IMR-90 (cell line): ENCODE results near the gene PARD3. TPM values are rescaled to one million over a fixed set of nuclear protein-coding genes. Genes with fewer than 3 reads are reported as not detected.

Experiments used
- ATAC-seq: fragments of 200-7000 bp; cut with Tn5 transposase; 2 replicates; pipeline ENCODE4 v1.9.1; 2020; ENCODE audit warnings: low read depth, mild to moderate bottlenecking, moderate library complexity
- BruUV-seq: library from RNA; stranded (reverse); fragments of 400-500 nt; replicated peaks from 2 replicates; lab custom pipeline; 2021; lab: Mats Ljungman, UMichigan
- CTCF ChIA-PET: fragments of 300-600 bp; formaldehyde crosslinking; extraction: SDS; loops from one replicate; lab custom pipeline; 2021; ENCODE audit warnings: antibody characterized with exemption; lab: Yijun Ruan, JAX
- POLR2A ChIA-PET: fragments of 300-600 bp; sonication (Branson Sonifier 250); formaldehyde crosslinking; loops from one replicate; lab custom pipeline; 2022; ENCODE audit warnings: antibody characterized with exemption; ENCODE audit not compliant: unreplicated experiment; lab: Charles Lee
- DNase-seq: peaks from one replicate; pipeline ENCODE4 v3.0.0; 2013
- H2AFZ ChIP-seq: replicated peaks from 2 replicates; pipeline ENCODE3; 2013; ENCODE audit warnings: low read length, mild to moderate bottlenecking; ENCODE audit not compliant: poor library complexity
- H2AK5ac ChIP-seq: 2 replicates; pipeline ENCODE4 v1.6.1; 2013; ENCODE audit warnings: low read depth, low read length, inconsistent platforms
- H2AK9ac ChIP-seq: replicated peaks from 2 replicates; pipeline ENCODE3; 2013; ENCODE audit warnings: mild to moderate bottlenecking, low read depth, low read length, moderate library complexity; ENCODE audit not compliant: poor library complexity
- H2BK120ac ChIP-seq: 2 replicates; pipeline ENCODE4 v1.6.1; 2013; ENCODE audit warnings: low read depth, low read length, inconsistent platforms
- H2BK15ac ChIP-seq: 3 replicates; pipeline ENCODE4 v1.6.1; 2013; ENCODE audit warnings: low read depth, low read length, inconsistent platforms
- H2BK20ac ChIP-seq: 2 replicates; pipeline ENCODE4 v1.6.1; 2013; ENCODE audit warnings: low read depth, mild to moderate bottlenecking, inconsistent platforms, low read length, moderate library complexity
- H2BK5ac ChIP-seq: 2 replicates; pipeline ENCODE4 v1.6.1; 2013; ENCODE audit warnings: mild to moderate bottlenecking, low read depth, low read length, inconsistent platforms; ENCODE audit not compliant: poor library complexity, severe bottlenecking
- H3K14ac ChIP-seq: replicated peaks from 2 replicates; pipeline ENCODE4 v1.6.1; 2013; ENCODE audit warnings: low read depth, low read length, inconsistent platforms
- H3K18ac ChIP-seq: 2 replicates; pipeline ENCODE4 v1.6.1; 2013; ENCODE audit warnings: low read depth, low read length, control low read depth
- H3K23ac ChIP-seq: 2 replicates; pipeline ENCODE4 v1.6.1; 2013; ENCODE audit warnings: low read depth, low read length, inconsistent platforms
- H3K27ac ChIP-seq: 2 replicates; pipeline ENCODE4 v1.5.1; 2013; ENCODE audit warnings: mild to moderate bottlenecking, control low read depth, low read length; ENCODE audit not compliant: insufficient read depth
- H3K27me3 ChIP-seq: 2 replicates; pipeline ENCODE4 v1.6.1; 2013; ENCODE audit warnings: low read length; ENCODE audit not compliant: control insufficient read depth, insufficient read depth
- H3K36me3 ChIP-seq: 2 replicates; pipeline ENCODE4 v1.6.1; 2013; ENCODE audit warnings: low read length, mixed read lengths; ENCODE audit not compliant: control insufficient read depth, insufficient read depth
- H3K4ac ChIP-seq: 2 replicates; pipeline ENCODE4 v1.6.1; 2013; ENCODE audit warnings: low read depth, low read length, inconsistent platforms
- H3K4me1 ChIP-seq: 2 replicates; pipeline ENCODE4 v1.6.1; 2013; ENCODE audit warnings: low read length, mixed read lengths; ENCODE audit not compliant: control insufficient read depth, insufficient read depth
- H3K4me2 ChIP-seq: 2 replicates; pipeline ENCODE4 v1.6.1; 2013; ENCODE audit warnings: low read depth, mild to moderate bottlenecking, control low read depth, low read length, moderate library complexity
- H3K4me3 ChIP-seq: 2 replicates; pipeline ENCODE4 v1.5.1; 2013; ENCODE audit warnings: low read depth, mild to moderate bottlenecking, control low read depth, low read length, moderate library complexity; ENCODE audit not compliant: insufficient read depth
- H3K56ac ChIP-seq: 2 replicates; pipeline ENCODE4 v1.6.1; 2013; ENCODE audit warnings: low read length, inconsistent platforms; ENCODE audit not compliant: insufficient read depth; ENCODE audit errors: extremely low read depth
- H3K79me1 ChIP-seq, 2 experiments: 2 replicates each; pipeline ENCODE4 v1.6.1; 2013; ENCODE audit warnings: low read length in 2 of 2, inconsistent platforms in 1 of 2, low read depth in 1 of 2
- H3K9ac ChIP-seq: 2 replicates; pipeline ENCODE4 v1.6.1; 2013; ENCODE audit warnings: low read depth, low read length, control low read depth
- H3K9me1 ChIP-seq: 2 replicates; pipeline ENCODE4 v1.6.1; 2013; ENCODE audit warnings: low read length, inconsistent platforms; ENCODE audit not compliant: insufficient read depth
- H3K9me3 ChIP-seq: 2 replicates; pipeline ENCODE4 v1.6.1; 2013; ENCODE audit warnings: low read length; ENCODE audit not compliant: control insufficient read depth, insufficient read depth
- H4K20me1 ChIP-seq: 2 replicates; pipeline ENCODE4 v1.6.1; 2013; ENCODE audit warnings: low read length, inconsistent platforms; ENCODE audit not compliant: insufficient read depth
- H4K5ac ChIP-seq: 2 replicates; pipeline ENCODE4 v1.6.1; 2013; ENCODE audit warnings: mild to moderate bottlenecking, low read depth, low read length, control low read depth
- H4K8ac ChIP-seq, 2 experiments: 2 replicates each; pipeline ENCODE4 v1.6.1; 2013; ENCODE audit warnings: low read depth in 2 of 2, low read length in 2 of 2, control low read depth in 1 of 2, inconsistent platforms in 1 of 2
- H4K91ac ChIP-seq: 2 replicates; pipeline ENCODE4 v1.6.1; 2013; ENCODE audit warnings: low read depth, low read length, inconsistent platforms; ENCODE audit not compliant: insufficient read depth
- BHLHE40 ChIP-seq: fragments of 150-350 bp; IDR thresholded peaks from 2 replicates; pipeline ENCODE4 v1.6.1; 2016; ENCODE audit warnings: mild to moderate bottlenecking, low read depth, low read length
- CEBPB ChIP-seq: IDR thresholded peaks from 2 replicates; pipeline ENCODE4 v1.6.1; 2012; ENCODE audit warnings: low read depth, low read length, improper control_type of control experiment
- CHD1 ChIP-seq: IDR thresholded peaks from 2 replicates; pipeline ENCODE4 v1.6.1; 2012; ENCODE audit warnings: low read depth, low read length, improper control_type of control experiment
- CTCF ChIP-seq: conservative IDR thresholded peaks from 2 replicates; pipeline ENCODE4 v1.5.1; 2012; ENCODE audit warnings: mild to moderate bottlenecking, low read depth, low read length, improper control_type of control experiment
- ELK1 ChIP-seq: fragments of 150-350 bp; IDR thresholded peaks from 2 replicates; pipeline ENCODE4 v1.6.1; 2016; ENCODE audit warnings: low read depth, mild to moderate bottlenecking, low read length, moderate library complexity, borderline replicate concordance
- FOS ChIP-seq: fragments of 150-350 bp; IDR thresholded peaks from 2 replicates; pipeline ENCODE4 v1.6.1; 2016; ENCODE audit warnings: low read depth, low read length
- MAFK ChIP-seq: IDR thresholded peaks from 2 replicates; pipeline ENCODE4 v1.6.1; 2012; ENCODE audit warnings: low read depth, low read length, improper control_type of control experiment
- MAZ ChIP-seq: IDR thresholded peaks from 2 replicates; pipeline ENCODE4 v1.6.1; 2012; ENCODE audit warnings: low read depth, mild to moderate bottlenecking, low read length, improper control_type of control experiment, moderate library complexity, borderline replicate concordance
- MXI1 ChIP-seq: IDR thresholded peaks from 2 replicates; pipeline ENCODE4 v1.6.1; 2012; ENCODE audit warnings: low read depth, mild to moderate bottlenecking, low read length, moderate library complexity, borderline replicate concordance
- RAD21 ChIP-seq: IDR thresholded peaks from 2 replicates; pipeline ENCODE4 v1.6.1; 2012; ENCODE audit warnings: low read length, improper control_type of control experiment
- RCOR1 ChIP-seq: IDR thresholded peaks from 2 replicates; pipeline ENCODE4 v1.6.1; 2012; ENCODE audit warnings: mild to moderate bottlenecking, low read length, improper control_type of control experiment; ENCODE audit not compliant: insufficient replicate concordance
- RFX5 ChIP-seq: IDR thresholded peaks from 2 replicates; pipeline ENCODE4 v1.8.0; 2012; ENCODE audit warnings: low read depth, mild to moderate bottlenecking, low read length, moderate library complexity
- SMC3 ChIP-seq: fragments of 150-350 bp; IDR thresholded peaks from 2 replicates; pipeline ENCODE4 v1.6.1; 2016; ENCODE audit warnings: low read depth, mild to moderate bottlenecking, antibody characterized with exemption, low read length, moderate library complexity
- WGBS, 2 experiments: methylation state at CpG; one replicate each; pipeline versions ENCODE4 v1.1.5 to v1.1.7; 2013; ENCODE audit warnings: missing lambda C conversion rate in 2 of 2; ENCODE audit not compliant: insufficient read length in 1 of 2; ENCODE audit errors: extremely low coverage in 2 of 2; 5-methylcytosine and 5-hydroxymethylcytosine counted together
- dilution Hi-C: fragments of 300-500 bp; cut with HindIII; formaldehyde crosslinking; loops from one replicate; pipeline ENCODE4 v1.14.3; 2018; ENCODE audit warnings: low sequenced_read_pairs; ENCODE audit not compliant: unreplicated experiment
- in situ Hi-C: fragments of 300-500 bp; cut with MboI; formaldehyde crosslinking; loops from 3 replicates; pipeline ENCODE4 v1.14.3; 2019; ENCODE audit warnings: low sequenced_read_pairs, inconsistent platforms, mixed read lengths
- intact Hi-C: fragments of 100-400 bp; cut with micrococcal nuclease; formaldehyde crosslinking; loops from 2 replicates; pipeline ENCODE4 v1.10.0; 2022
- polyA plus RNA-seq, 3 experiments: library from polyadenylated mRNA; depleted of rRNA; stranded (reverse); fragments of >200 nt; gene quantifications; 2 replicates each; pipeline ENCODE4 v1.2.3, GENCODE V29; 2012; ENCODE audit warnings: low replicate concordance in 1 of 3
- total RNA-seq: library from RNA; depleted of rRNA; stranded (reverse); fragments of >200 nt; gene quantifications from 2 replicates; pipeline ENCODE4 v1.2.3, GENCODE V29; 2012

Gene PARD3
- total and polyA plus RNA-seq, 2 of the 4 experiments (the other 2 are of a cell fraction), result 14.6 to 37.5 TPM

GRCh38 chr10:34651416-34652195 is 163.5 kb downstream of the PARD3 start:
- WGBS, 2 experiments, result 70% methylated on average over 5 of the region's 12 CpGs; no CpG with 5 or more reads in 1 of the 2 experiments
- no peak overlapping the region for H4K8ac ChIP-seq
- H2AK9ac ChIP-seq, result no peak overlapping the region
- H2BK20ac ChIP-seq, result no peak overlapping the region
- no peak overlapping the region for H3K56ac ChIP-seq
- no peak overlapping the region; the same call in 1 of the 2 replicates for H3K14ac ChIP-seq
- H3K23ac ChIP-seq, result no peak overlapping the region
- no peak overlapping the region for H2BK5ac ChIP-seq
- no peak overlapping the region for H4K91ac ChIP-seq
- no peak overlapping the region for H3K4ac ChIP-seq
- peaks cover 3% of the 10 kb centered on the region for H3K4me1 ChIP-seq
- ChIA-PET POLR2A (no interaction called here), CTCF (no interaction called here)
- H3K18ac ChIP-seq, result no peak overlapping the region
- no peaks in the 10 kb centered on the region for H3K36me3 ChIP-seq
- H3K4me2 ChIP-seq, result no peak overlapping the region
- no peak overlapping the region for H2AK5ac ChIP-seq
- dilution Hi-C loops (no loop called here), in situ Hi-C loops (loop anchor here (25.0 kb wide), 1 partner anchor 361 kb away; no protein-coding TSS in a partner anchor), intact Hi-C loops (no loop called here)
- DNase-seq (no peak), ATAC-seq (no peak)
- peaks cover 40 to 57% of the 10 kb centered on the region in 2 experiments for H3K79me1 ChIP-seq
- peaks cover 9% of the 10 kb centered on the region; the same call in 1 of the 2 replicates for H4K20me1 ChIP-seq
- no peak overlapping the region for H4K5ac ChIP-seq
- no peaks in the 10 kb centered on the region for H3K9me3 ChIP-seq
- H3K9ac ChIP-seq, result no peak overlapping the region
- no peak overlapping the region for H3K4me3 ChIP-seq
- H2AFZ ChIP-seq, result no peak overlapping the region
- H2BK120ac ChIP-seq, result no peak overlapping the region
- no TSS peak for BruUV-seq
- H3K9me1 ChIP-seq, result peaks cover 13% of the 10 kb centered on the region
- TF ChIP-seq MAFK (no peak), FOS (no peak), CEBPB (no peak), RCOR1 (no peak), RFX5 (no peak), ELK1 (no peak), BHLHE40 (no peak), CTCF (no peak), MXI1 (no peak), SMC3 (no peak), MAZ (no peak), RAD21 (no peak), CHD1 (no peak)
- H3K27me3 ChIP-seq, result no peaks in the 10 kb centered on the region
- no peak overlapping the region for H2BK15ac ChIP-seq
- no peak overlapping the region for H3K27ac ChIP-seq
